HG03442 (cell line): ENCODE measurements around the gene BTN1A1.

Source experiments
- ATAC-seq: cut with Tn5 transposase; IDR thresholded peaks from one replicate; pipeline ENCODE4 v1.9.1; 2021; ENCODE audit warnings: mild to moderate bottlenecking, moderate library complexity; ENCODE audit not compliant: unreplicated experiment

BTN1A1 gene

DNA sequence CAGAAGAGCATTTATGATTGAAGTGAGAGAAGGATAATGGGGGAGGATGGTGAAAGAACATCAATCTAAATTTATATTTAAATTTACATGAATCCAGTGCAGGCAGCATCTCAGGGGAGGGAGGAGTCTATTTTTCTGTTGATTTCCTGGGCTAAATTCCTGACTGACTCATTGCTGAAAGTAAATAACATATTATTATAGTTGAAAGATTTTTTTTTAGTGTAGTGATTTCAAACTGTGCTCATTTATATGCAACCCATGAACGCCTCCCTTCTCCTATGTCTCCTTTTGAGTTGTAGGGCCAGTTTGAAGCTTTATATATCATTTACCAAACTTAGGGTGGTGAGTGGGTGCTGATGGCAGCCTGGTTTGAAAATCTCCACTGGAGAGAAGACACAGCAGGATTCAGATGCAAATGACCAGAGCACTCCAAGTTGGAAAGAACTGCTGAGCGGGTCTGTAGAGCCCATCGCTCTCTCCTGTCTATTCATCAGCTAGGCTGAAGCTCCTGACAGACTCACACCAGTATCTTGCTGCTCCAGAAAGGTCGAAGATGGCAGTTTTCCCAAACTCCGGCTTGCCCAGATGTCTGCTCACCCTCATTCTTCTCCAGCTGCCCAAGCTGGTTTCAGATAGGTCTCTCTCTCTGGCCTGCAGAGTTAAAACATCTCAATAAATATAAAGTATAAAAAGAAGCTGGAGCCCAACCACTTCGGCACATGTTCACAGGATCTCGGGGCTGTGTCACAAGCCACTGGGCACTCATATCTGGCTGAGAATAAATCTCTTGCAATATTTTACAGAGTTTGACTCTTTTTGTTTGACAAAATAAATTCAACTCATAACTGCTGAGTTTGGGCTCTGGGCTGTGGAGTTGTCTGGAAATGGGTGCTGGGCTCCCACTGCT lies 24.0 kb upstream of the BTN1A1 start:
- ATAC-seq, result no peak

DNA sequence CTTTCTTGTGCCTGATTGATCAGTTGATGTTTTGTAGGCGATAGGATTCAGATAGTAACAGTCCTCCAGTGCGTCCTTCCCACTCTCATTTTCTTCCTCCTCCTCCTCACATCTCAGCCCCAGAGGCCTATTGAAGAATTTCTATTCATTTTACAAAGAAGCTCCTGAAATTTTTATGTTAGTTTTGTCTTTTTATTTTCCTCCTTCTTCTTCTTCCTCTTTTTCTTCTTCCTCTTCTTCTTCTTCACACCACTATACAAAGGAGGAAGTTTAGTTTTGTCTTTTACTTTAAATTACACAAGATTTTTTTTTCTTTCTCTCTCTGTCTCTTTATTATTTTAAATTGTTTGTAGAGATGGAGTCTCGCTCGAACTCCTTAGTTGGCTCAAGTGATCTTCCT lies 23.2 kb upstream of the BTN1A1 start:
- no peak for ATAC-seq

DNA sequence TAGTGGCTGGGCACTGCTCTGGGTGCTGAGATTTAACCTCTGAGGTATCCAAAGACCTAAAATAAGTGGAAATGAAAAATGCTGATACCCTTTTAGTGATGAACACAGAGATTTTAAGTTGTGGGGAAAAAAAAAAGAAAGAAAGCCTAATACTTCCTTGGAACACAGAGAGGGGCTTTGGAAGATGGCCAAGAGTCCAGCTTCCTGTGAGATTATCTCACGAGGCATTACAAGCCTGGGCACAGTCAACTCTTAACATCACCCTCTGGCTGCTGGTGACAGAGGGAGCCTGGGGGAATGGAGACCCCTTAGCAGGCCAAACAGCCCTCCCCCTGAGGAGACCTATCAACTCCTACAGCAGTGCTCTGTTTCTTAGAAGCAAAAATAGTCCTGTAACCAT lies 22.7 kb upstream of the BTN1A1 start:
- ATAC-seq, result no peak

DNA sequence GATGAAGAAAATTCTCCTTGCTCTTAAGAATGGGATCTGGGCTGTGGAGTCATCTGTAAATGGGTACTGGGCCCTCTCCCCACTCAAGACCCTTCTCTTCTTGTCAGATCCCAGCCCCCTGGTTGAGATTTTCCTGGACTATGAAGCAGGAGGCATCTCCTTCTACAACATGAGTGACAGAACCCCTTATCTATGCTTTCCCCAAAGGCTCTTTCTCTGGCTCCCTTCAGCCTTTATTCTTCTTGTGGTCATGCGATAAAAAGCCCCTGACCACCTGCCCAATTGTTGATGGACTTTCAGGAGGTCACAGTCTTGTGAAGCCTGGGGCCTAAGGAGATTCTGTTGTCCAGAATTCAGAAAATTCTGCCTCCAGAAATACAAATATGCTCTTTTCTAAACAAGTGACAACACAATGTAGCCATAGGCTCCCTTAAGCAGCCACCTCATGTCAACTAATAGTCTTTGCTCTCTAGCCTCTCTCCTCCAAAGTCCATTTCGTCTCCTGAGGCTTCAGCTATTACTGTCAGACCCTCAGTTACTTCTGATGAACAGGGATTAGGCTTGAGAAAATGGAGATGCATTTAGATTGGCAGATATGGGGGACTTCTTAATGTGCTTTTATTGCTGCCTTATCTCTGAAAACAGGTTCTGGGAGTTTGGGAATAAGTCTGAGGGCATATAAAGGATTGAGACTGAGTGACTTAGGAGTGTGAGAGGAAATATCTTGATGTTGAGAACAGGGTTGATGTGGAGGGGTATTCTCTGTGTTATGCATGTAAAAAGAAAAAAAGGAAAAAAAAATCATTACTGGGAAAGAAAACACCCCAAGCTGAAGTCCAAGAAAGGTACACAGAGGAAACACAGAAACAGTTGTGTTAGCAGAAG lies 21.8 kb upstream of the BTN1A1 start:
- ATAC-seq, result no peak

DNA sequence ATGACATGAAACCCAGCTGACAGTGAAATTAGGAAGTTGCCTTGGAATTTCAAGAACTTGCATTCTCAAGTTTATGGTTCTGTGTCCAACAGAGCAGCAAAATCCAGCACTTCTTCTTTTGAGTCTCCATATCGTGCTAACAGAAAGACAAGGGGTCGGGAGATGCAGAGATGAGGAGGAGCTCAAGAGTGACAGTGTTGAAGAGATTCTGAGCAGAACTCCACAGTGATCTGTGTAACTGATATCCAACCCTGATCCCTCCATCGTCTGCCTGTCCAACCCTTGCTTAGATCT lies 21.2 kb upstream of the BTN1A1 start:
- no peak for ATAC-seq

DNA sequence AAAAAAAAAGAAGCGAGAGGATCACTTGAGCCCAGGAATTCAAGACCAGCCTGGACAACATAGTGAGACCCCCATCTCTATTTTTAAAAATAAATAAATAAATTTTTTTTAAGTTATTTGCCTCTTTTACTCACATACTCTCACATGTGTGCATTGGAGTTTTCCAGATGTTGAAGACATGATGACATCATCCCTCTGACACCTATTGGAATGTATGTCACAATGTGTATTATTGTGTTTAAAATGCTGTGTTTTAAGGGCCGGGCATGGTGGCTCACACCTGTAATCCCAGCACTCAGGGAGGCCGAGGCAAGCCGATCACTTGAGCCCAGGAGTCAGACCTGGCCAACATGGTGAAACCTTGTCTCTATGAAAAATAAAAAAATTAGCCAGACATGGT lies 17.8 kb upstream of the BTN1A1 start:
- ATAC-seq, result no peak

DNA sequence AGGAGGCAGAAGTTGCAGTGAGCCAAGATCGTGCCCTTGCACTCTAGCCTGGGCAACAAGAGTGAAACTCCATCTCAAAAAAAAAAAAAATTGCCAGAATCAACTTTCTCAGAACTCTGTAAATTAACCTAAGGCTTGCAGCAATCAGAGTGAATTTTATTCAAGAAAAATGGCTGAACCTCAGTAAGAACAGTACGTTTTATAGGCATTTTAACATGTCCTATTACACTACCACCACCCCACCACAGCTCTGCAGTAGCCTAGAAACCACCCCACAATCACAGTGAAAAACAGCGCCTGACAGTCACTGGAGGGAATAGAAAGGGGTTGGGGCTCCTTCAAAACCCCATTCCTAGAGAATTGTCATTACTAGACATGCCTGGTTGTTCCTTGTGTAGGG lies 16.4 kb upstream of the BTN1A1 start:
- no peak for ATAC-seq

DNA sequence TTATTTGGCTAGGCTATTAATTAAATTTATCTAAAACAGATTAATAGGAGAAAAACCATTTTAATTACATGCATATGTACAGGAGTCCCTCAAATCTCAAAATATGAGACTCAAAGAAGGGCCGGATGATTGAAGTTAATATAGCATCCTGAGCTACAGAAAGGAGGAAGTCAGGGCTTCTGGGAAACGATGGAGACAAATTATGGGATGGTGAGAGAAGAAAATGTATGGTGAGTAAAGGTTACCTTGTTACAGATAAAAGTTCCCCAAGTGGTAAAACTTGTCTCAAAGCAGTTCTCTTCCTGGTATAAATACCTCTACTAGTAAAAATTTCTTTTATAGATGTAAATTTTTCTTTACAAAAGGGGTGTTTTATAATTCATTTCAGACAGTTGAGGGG lies 15.9 kb upstream of the BTN1A1 start:
- no peak for ATAC-seq

DNA sequence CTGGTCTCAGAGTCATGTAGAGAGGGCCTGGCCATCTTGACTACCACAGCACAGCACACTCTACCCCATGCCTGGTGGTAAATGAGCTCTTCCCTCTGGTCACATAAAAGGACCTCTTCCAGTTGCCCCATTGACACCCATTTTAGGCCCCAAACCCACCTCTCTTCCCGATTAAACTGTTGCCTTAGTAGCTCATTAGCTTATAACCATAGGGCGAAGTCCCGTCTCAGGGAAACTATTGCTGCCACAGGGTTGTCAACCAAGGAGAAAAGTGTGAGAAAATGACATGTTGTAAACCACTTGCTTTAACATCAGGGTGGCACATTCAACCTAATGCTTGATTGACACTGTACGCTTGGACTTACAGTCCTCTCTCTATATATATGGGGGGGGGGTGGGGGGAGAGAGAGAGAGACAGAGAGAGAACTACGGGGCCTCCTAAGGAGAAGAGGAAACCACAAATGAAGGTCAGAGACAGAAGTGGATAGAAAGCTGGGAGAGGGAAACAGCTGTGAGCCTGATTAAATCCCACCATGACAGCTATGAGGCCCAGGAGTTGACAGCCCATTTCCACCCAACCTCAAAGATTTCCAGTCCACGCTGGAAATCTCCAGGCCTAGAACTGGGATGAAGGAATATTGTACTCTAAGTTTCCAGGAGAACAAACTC lies 14.9 kb upstream of the BTN1A1 start:
- no peak for ATAC-seq

DNA sequence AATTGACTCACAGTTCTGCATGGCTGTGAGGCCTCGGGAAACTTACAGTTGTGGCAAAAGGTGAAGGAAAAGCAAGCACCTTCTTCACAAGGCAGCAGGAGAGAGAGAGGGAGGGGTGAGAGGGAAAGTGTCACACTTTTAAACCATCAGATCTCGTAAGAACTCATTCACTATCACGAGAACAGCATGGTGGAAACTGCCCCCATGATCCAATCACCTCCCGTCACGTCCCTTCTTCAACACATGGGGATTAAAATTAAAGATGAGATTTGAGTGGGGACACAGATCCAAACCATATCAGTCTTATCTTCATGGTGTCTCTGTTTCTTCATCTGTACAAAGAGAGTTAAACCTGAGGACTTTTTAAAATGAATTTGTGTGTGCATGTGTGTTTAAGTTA lies 13.7 kb upstream of the BTN1A1 start:
- no peak for ATAC-seq

DNA sequence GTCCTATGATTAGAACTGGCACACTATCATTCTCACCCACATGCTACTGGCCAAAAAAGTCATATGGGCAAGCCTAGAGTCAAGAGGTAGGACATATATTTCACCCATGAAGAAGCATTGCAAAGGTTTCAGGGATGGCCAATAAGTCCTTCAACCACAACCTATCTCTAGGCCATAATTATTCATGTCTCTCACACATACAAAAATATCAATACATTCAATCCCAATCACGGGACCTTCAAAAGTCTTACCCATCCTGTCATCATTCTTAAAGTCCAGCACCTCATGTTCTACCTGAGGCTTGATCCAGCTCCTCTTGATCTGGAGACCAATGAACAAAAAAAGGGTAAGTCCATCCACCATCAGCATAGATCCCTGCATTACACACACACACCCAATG lies 12.6 kb upstream of the BTN1A1 start:
- no peak for ATAC-seq

DNA sequence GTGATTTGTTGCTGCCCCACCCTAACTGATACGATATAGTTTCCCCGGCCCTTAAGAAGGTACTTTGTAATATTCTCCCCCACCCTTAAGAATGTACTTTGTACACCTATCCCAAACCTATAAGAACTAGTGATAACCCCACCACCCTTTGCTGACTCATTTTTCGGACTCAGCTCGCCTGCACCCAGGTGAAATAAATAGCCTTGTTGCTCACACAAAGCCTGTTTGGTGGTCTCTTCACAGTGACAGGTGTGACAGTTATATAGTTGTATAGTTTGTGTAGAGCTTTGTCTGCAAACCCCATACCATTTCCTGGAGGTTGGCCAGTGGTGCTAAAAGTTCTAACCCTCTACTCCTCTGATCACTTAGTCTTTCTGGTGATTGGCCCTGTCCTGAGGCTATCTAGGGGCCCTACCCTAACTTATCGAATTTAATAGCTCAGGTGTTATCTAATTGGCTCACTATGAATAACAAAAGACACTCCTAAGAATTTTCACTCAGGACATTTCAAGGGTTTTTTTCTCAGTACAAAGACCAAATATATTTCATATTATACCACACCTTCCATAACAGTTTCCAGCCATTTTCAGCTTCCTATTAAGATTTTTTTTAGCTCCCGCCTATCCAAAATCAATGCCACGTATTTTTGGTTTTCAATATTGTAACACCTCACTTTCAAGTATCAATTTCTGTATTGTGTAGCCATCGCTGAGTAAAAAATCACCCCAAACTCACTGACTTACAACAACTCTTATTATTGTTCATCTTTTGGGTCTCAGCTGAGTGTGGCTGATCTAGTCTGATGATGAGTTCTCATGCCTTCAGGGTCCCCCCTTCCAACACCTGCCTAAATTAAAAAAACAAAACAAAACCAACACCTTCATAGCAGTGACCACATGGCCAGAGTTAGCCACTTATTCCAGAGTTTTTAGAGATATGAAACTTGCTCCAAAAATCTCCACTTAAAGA lies 9.8 kb upstream of the BTN1A1 start:
- no peak for ATAC-seq

DNA sequence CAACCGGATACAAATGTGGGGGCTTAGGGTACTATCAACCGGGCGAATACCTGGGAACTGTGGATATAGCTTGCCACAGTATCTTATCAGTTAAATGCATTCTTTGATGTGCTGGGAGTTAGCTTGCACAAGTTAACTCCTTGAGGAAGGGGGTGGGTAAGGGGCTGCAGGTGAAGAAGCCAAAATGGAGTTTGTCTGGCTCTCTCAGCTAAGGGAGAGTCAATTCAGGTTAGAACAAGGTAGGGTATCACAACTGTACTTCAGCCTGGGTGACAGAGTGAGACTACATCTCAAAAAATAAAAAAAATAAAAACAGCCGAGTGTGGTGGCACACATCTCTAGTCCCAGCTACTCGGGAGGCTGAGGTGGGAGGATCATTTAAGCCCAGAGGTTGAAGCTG lies 8.5 kb upstream of the BTN1A1 start:
- no peak for ATAC-seq

DNA sequence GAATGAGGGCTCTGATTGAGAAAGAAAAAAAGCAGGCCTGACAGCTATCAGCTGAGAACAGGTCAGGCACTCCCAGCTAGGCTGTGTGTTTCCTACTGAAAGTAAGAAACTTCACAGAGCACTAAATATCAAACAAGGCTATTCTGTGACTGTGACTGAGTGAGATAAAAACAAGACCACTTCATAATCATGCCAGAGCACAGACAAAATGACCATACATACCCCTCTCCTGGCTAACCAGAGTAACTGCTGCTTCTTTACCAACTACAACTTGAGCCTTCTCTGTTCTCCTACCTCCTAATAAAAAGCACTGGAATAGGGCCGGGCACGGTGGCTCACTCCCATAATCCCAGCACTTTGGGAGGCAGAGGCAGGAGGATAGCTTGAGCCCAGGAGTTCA lies 6.8 kb upstream of the BTN1A1 start:
- ATAC-seq, result no peak

DNA sequence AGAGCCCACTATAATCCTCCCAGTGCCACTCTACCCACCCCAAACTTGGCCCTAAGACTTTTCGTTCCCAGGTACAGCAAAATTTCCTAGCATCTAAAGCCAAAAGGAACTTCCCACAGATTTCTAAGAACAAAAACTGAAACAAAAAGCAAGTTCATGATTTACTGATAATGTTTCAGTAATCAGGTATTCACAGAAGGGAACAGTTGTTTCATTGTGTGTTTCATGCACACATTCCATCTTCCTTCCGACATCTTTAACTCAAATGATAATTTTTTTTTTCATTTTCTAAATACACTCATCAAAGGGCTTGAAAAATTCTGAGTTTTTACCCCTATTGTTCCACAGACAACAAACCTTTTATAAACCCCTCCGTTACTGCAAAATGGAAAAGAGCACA lies 6.0 kb upstream of the BTN1A1 start:
- ATAC-seq, result no peak

DNA sequence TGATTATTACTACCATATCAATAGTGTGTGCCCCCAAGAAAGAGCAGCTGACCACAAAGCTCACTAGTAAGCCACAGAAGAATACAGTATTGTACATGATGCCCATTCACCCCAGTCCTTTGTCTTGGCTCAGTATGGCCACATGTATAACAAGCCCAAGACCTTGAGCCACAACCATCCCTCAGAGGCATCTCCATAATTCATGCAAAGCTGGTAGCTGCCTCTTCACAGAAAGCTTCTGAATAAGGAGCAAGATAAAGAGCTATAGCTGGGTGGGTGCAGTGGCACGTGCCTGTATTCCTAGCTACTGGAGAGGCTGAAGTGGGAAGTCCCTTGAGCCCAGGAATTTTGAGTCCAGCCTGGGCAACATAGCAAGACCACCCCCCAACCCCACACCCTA lies 4.8 kb upstream of the BTN1A1 start:
- no peak for ATAC-seq

DNA sequence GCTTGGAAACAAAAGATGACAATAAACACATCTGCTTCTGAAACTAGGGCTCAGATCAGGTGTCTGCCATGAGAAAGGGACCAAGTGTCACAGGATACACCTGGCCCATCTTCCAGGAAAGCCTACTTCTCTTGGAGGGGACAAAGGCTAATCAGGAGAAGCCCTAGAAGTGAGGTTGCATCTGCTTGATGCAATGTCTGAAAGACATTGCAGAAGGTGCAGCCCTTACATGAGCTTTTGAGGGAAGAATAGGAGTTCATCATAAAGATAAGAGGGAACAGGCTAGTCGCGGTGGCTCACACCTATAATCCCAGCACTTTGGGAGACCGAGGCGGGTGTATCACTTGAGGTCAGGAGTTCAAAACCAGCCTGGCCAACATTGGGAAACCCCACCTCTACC lies 2.5 kb upstream of the BTN1A1 start:
- no peak for ATAC-seq

DNA sequence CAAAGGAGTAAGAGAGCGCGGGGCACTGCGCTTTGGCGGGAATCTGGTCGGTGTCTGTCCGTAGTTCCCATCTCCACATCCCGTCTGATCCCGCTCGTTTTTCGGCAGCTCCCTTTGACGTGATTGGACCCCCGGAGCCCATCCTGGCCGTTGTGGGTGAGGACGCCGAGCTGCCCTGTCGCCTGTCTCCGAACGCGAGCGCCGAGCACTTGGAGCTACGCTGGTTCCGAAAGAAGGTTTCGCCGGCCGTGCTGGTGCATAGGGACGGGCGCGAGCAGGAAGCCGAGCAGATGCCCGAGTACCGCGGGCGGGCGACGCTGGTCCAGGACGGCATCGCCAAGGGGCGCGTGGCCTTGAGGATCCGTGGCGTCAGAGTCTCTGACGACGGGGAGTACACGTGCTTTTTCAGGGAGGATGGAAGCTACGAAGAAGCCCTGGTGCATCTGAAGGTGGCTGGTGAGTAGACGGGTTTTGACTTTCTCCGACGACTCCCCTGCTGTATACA lies 1.4 kb downstream of the BTN1A1 start:
- ATAC-seq, result no peak

DNA sequence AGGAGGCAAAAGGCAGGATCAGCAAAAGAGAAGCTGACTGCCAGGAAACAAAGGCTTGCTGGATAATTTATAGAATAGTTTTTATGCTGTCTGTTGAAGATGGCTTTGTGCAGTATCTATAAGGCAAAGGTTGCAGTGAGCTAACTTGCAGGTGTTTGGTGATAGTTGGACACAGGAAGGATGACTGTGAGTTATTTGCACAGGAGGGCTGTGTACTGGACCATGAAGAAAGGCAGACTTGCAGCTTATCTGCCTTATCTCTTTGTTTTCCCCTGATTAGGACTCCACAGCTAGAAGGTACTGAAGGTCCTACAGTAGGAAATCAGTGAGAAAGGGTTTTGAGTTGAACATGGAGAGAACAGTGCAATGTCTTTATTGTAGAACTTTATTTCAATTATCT lies 2.1 kb downstream of the BTN1A1 start:
- ATAC-seq, result no peak

DNA sequence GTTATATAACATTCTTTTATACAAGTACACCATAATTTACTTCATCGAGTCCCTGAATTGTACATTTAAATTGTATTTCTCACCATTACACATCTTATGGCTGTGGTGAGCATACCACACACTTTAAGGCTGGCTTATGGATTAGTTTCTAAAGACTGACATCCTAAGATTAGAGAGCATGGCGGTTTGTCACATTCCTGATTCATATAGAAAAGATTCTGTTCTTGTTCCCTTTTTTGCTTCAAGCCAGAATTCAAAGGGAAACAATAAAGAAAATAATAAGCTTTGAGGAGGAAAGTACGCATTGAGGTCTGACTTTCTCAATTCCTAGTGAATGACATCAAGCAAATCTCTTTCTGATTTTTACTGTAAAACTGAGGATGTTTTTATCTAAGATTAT lies 2.5 kb downstream of the BTN1A1 start:
- no peak for ATAC-seq
